HEK293T (cell line): ENCODE results near the gene TMEM150B.

Experiments used
- ARNT ChIP-seq: fragments of 450-650 bp; IDR thresholded peaks from 2 replicates; pipeline ENCODE4 v1.6.1; 2017; ENCODE audit warnings: mild to moderate bottlenecking
- BHLHE40 ChIP-seq: fragments of 450-650 bp; IDR thresholded peaks from 2 replicates; pipeline ENCODE4 v1.6.1; 2016; ENCODE audit warnings: mild to moderate bottlenecking, moderate library complexity, borderline replicate concordance
- CTBP1 ChIP-seq: fragments of 450-650 bp; IDR thresholded peaks from 2 replicates; pipeline ENCODE4 v1.6.1; 2016; ENCODE audit warnings: borderline replicate concordance
- ELF4 ChIP-seq: fragments of 450-650 bp; IDR thresholded peaks from 2 replicates; pipeline ENCODE4 v1.6.1; 2017; ENCODE audit warnings: antibody characterized with exemption
- FOXK2 ChIP-seq: fragments of 450-650 bp; IDR thresholded peaks from 2 replicates; pipeline ENCODE4 v1.6.1; 2016; ENCODE audit warnings: mild to moderate bottlenecking
- FOXM1 ChIP-seq: fragments of 450-650 bp; IDR thresholded peaks from 2 replicates; pipeline ENCODE4 v1.6.1; 2017; ENCODE audit warnings: mild to moderate bottlenecking, borderline replicate concordance
- L3MBTL2 ChIP-seq: fragments of 450-650 bp; conservative IDR thresholded peaks from 2 replicates; pipeline ENCODE4 v1.6.1; 2016; ENCODE audit warnings: mild to moderate bottlenecking
- NFRKB ChIP-seq: fragments of 450-650 bp; IDR thresholded peaks from 2 replicates; pipeline ENCODE4 v1.6.1; 2016; ENCODE audit warnings: mild to moderate bottlenecking, moderate library complexity
- SP1 ChIP-seq: fragments of 450-650 bp; IDR thresholded peaks from 2 replicates; pipeline ENCODE4 v1.6.1; 2017
- SUZ12 ChIP-seq: fragments of 450-650 bp; IDR thresholded peaks from 2 replicates; pipeline ENCODE4 v1.6.1; 2016; ENCODE audit warnings: mild to moderate bottlenecking
- TARDBP ChIP-seq: fragments of 450-650 bp; IDR thresholded peaks from 2 replicates; pipeline ENCODE4 v1.6.1; 2016
- ZNF384 ChIP-seq: fragments of 450-650 bp; IDR thresholded peaks from 2 replicates; pipeline ENCODE4 v1.6.1; 2016
- TF ChIP-seq, protein P1 (sequence below): fragments of 450-650 bp; IDR thresholded peaks from 2 replicates; pipeline ENCODE4 v1.6.1; 2016

- TF ChIP-seq SP1: no peak
- TF ChIP-seq TARDBP: no peak
- no peak for TF ChIP-seq ELF4
- TF ChIP-seq, protein P1, sequence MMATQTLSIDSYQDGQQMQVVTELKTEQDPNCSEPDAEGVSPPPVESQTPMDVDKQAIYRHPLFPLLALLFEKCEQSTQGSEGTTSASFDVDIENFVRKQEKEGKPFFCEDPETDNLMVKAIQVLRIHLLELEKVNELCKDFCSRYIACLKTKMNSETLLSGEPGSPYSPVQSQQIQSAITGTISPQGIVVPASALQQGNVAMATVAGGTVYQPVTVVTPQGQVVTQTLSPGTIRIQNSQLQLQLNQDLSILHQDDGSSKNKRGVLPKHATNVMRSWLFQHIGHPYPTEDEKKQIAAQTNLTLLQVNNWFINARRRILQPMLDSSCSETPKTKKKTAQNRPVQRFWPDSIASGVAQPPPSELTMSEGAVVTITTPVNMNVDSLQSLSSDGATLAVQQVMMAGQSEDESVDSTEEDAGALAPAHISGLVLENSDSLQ: no peak
- TF ChIP-seq FOXM1: no peak
- no peak for TF ChIP-seq FOXK2
- no peak for TF ChIP-seq CTBP1
- TF ChIP-seq L3MBTL2: no peak
- no peak for TF ChIP-seq SUZ12
- no peak for TF ChIP-seq ARNT
- no peak for TF ChIP-seq BHLHE40
- TF ChIP-seq NFRKB: no peak
- TF ChIP-seq ZNF384: no peak
Observed at GRCh38 chr19:55279340-55279739, 45.8 kb downstream of the TMEM150B start.
